ENCODE measurements around the gene HEATR5B. TPM values are rescaled to one million over a fixed set of nuclear protein-coding genes. Genes with fewer than 3 reads are reported as not detected.

Gene HEATR5B
- polyA plus RNA-seq, 1 of the 3 experiments (the other 2 are of a cell fraction) = 10.8 TPM

DNA sequence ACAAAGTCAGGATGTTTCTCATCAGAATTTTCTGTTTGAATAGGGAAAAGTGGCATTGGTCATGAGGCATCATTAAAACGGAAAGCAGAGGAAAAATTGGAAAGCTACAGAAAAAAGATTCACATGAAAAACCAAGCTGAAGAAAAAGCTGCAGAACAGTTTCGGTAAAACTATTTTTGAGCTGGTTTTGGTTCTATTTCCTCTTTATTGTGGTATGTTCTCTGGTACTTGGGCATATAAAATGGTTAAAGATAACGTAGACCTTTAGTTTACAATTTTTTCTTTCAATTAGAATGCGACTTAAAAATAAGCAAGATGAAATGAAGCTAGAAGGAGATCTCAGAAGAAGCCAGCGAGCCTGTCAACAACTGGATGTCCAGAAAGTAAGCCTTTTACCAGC is 7.7 kb upstream of the HEATR5B start:
- H3K27me3 ChIP-seq (ENCODE audit: insufficient read depth) = no peaks in the 10 kb centered on the region
- H3K27ac ChIP-seq (ENCODE audit: low read depth in 2 of 2, low read length in 1 of 2) = no peak overlapping the region
- H3F3A ChIP-seq (replicated peaks; ENCODE audit: insufficient read depth) = no peaks in the 10 kb centered on the region
- H3K79me2 ChIP-seq (ENCODE audit: insufficient read depth) = no peaks in the 10 kb centered on the region; the same call in 1 of the 2 replicates
- WGBS (ENCODE audit: low lambda C conversion rate) = 95% methylated on average over 5 of the region's 5 CpGs
- ChIA-PET POLR2A (no interaction called here), CTCF (interaction anchor here (0.6 kb wide), 1 partner anchor 219 kb away, joined by 3 read pairs; no protein-coding TSS in a partner anchor)
- no peaks in the 10 kb centered on the region for H3K9me3 ChIP-seq
- TF ChIP-seq TAF1 (IDR thresholded peaks at IDR 0.05; ENCODE audit: borderline replicate concordance, low read depth, low read length) = no peak
- no peak overlapping the region for H3K4me2 ChIP-seq
- no peak overlapping the region for H3K4me3 ChIP-seq (ENCODE audit: low read depth in 2 of 2, low read length in 1 of 2)
- H3K4me1 ChIP-seq (ENCODE audit: control insufficient read depth in 1 of 2, insufficient read depth in 2 of 2, low read depth in 1 of 2, low read length in 1 of 2) = no peaks in the 10 kb centered on the region
- H3K36me3 ChIP-seq (replicated peaks in 1 of 2; ENCODE audit: control insufficient read depth in 1 of 2, insufficient read depth in 2 of 2, low read length in 1 of 2) = peaks cover 62 to 63% of the 10 kb centered on the region in 2 experiments
- no peaks in the 10 kb centered on the region for H4K20me1 ChIP-seq (ENCODE audit: insufficient read depth)
- no peaks in the 10 kb centered on the region for H3K9me2 ChIP-seq
- H2AFZ ChIP-seq (ENCODE audit: low read depth) = no peak overlapping the region
- no peak for DNase-seq
- no peak overlapping the region for H3K9ac ChIP-seq

DNA sequence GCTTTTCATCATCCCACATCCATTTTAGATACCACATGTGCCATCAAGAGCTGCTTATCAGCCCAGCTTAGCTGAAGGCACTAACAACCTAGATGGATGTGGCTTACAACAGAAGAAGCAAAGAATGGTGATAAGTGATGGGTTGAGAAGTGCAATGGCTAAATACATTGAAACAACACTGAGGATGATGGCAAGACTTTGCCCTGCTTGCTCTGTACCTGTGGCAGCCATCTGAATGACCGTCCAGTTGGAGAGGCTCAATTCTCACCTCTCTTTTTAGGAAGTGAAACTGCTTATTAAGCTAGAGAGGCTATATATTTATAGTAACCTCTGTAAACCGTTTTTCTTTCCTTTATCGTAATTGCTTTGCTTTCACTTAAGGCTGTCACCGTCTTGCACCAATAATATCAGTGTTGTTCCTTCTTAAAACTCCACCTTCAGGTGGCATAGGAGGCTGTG is 5.9 kb upstream of the HEATR5B start:
- WGBS (ENCODE audit: low lambda C conversion rate) = 86% methylated on average over 4 of the region's 4 CpGs
- no peak for DNase-seq
- H3K79me2 ChIP-seq (ENCODE audit: insufficient read depth) = peaks cover 15% of the 10 kb centered on the region
- no peaks in the 10 kb centered on the region for H3K9me2 ChIP-seq
- peaks cover 4% of the 10 kb centered on the region for H3F3A ChIP-seq (replicated peaks; ENCODE audit: insufficient read depth)
- H3K36me3 ChIP-seq (replicated peaks in 1 of 2; ENCODE audit: control insufficient read depth in 1 of 2, insufficient read depth in 2 of 2, low read length in 1 of 2) = peaks cover 46 to 50% of the 10 kb centered on the region in 2 experiments
- H3K27me3 ChIP-seq (ENCODE audit: insufficient read depth) = no peaks in the 10 kb centered on the region
- H3K4me3 ChIP-seq (ENCODE audit: low read depth in 2 of 2, low read length in 1 of 2) = no peak overlapping the region
- H3K4me2 ChIP-seq = no peak overlapping the region
- no peak overlapping the region for H3K27ac ChIP-seq (ENCODE audit: low read depth in 2 of 2, low read length in 1 of 2)
- H2AFZ ChIP-seq (ENCODE audit: low read depth) = no peak overlapping the region
- no peaks in the 10 kb centered on the region for H3K9me3 ChIP-seq
- no peaks in the 10 kb centered on the region for H4K20me1 ChIP-seq (ENCODE audit: insufficient read depth)
- TF ChIP-seq, protein P1, sequence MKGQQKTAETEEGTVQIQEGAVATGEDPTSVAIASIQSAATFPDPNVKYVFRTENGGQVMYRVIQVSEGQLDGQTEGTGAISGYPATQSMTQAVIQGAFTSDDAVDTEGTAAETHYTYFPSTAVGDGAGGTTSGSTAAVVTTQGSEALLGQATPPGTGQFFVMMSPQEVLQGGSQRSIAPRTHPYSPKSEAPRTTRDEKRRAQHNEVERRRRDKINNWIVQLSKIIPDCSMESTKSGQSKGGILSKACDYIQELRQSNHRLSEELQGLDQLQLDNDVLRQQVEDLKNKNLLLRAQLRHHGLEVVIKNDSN (IDR thresholded peaks at IDR 0.05; ENCODE audit: borderline replicate concordance, low read depth) = no peak
- no peak for TF ChIP-seq POLR2AphosphoS5 (IDR thresholded peaks at IDR 0.05; ENCODE audit: low read depth, low read length)
- TF ChIP-seq, protein P2, sequence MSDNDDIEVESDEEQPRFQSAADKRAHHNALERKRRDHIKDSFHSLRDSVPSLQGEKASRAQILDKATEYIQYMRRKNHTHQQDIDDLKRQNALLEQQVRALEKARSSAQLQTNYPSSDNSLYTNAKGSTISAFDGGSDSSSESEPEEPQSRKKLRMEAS (IDR thresholded peaks at IDR 0.05; ENCODE audit: low read depth) = no peak
- no peak for TF ChIP-seq EZH2phosphoT487 (IDR thresholded peaks at IDR 0.05; ENCODE audit: borderline replicate concordance, low read depth)
- no peak for TF ChIP-seq GABPA (IDR thresholded peaks at IDR 0.05; ENCODE audit: low read depth)
- no peak for TF ChIP-seq SMC3 (IDR thresholded peaks at IDR 0.05; ENCODE audit: low read depth, low read length)
- TF ChIP-seq, protein P3, sequence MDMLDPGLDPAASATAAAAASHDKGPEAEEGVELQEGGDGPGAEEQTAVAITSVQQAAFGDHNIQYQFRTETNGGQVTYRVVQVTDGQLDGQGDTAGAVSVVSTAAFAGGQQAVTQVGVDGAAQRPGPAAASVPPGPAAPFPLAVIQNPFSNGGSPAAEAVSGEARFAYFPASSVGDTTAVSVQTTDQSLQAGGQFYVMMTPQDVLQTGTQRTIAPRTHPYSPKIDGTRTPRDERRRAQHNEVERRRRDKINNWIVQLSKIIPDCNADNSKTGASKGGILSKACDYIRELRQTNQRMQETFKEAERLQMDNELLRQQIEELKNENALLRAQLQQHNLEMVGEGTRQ (IDR thresholded peaks at IDR 0.05; ENCODE audit: borderline replicate concordance, low read depth, low read length) = no peak
- TF ChIP-seq RFX5 (IDR thresholded peaks at IDR 0.05; ENCODE audit: low read length) = no peak
- no peak for TF ChIP-seq FOXJ3 (CRISPR knock-in tag; IDR thresholded peaks at IDR 0.05)
- no peak for TF ChIP-seq NRF1 (IDR thresholded peaks at IDR 0.05; ENCODE audit: low read depth, low read length)
- TF ChIP-seq CHD2 (IDR thresholded peaks at IDR 0.05; ENCODE audit: low read length, partially characterized antibody) = no peak
- TF ChIP-seq JUND (IDR thresholded peaks at IDR 0.05) = no peak
- TF ChIP-seq, protein P4, sequence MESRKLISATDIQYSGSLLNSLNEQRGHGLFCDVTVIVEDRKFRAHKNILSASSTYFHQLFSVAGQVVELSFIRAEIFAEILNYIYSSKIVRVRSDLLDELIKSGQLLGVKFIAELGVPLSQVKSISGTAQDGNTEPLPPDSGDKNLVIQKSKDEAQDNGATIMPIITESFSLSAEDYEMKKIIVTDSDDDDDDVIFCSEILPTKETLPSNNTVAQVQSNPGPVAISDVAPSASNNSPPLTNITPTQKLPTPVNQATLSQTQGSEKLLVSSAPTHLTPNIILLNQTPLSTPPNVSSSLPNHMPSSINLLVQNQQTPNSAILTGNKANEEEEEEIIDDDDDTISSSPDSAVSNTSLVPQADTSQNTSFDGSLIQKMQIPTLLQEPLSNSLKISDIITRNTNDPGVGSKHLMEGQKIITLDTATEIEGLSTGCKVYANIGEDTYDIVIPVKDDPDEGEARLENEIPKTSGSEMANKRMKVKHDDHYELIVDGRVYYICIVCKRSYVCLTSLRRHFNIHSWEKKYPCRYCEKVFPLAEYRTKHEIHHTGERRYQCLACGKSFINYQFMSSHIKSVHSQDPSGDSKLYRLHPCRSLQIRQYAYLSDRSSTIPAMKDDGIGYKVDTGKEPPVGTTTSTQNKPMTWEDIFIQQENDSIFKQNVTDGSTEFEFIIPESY (IDR thresholded peaks at IDR 0.05; ENCODE audit: borderline replicate concordance, low read depth) = no peak
- TF ChIP-seq, protein P5, sequence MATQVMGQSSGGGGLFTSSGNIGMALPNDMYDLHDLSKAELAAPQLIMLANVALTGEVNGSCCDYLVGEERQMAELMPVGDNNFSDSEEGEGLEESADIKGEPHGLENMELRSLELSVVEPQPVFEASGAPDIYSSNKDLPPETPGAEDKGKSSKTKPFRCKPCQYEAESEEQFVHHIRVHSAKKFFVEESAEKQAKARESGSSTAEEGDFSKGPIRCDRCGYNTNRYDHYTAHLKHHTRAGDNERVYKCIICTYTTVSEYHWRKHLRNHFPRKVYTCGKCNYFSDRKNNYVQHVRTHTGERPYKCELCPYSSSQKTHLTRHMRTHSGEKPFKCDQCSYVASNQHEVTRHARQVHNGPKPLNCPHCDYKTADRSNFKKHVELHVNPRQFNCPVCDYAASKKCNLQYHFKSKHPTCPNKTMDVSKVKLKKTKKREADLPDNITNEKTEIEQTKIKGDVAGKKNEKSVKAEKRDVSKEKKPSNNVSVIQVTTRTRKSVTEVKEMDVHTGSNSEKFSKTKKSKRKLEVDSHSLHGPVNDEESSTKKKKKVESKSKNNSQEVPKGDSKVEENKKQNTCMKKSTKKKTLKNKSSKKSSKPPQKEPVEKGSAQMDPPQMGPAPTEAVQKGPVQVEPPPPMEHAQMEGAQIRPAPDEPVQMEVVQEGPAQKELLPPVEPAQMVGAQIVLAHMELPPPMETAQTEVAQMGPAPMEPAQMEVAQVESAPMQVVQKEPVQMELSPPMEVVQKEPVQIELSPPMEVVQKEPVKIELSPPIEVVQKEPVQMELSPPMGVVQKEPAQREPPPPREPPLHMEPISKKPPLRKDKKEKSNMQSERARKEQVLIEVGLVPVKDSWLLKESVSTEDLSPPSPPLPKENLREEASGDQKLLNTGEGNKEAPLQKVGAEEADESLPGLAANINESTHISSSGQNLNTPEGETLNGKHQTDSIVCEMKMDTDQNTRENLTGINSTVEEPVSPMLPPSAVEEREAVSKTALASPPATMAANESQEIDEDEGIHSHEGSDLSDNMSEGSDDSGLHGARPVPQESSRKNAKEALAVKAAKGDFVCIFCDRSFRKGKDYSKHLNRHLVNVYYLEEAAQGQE (IDR thresholded peaks at IDR 0.05; ENCODE audit: low read depth, low read length) = no peak
- ChIA-PET CTCF (no interaction called here), POLR2A (no interaction called here)
- H3K4me1 ChIP-seq (ENCODE audit: control insufficient read depth in 1 of 2, insufficient read depth in 2 of 2, low read depth in 1 of 2, low read length in 1 of 2) = peaks cover 2 to 9% of the 10 kb centered on the region in 2 experiments; a peak in 3 of 4 replicates
- H3K9ac ChIP-seq = no peak overlapping the region

All from SK-N-SH (cell line).